HG03066 (cell line): ENCODE data around the gene GPR32.
A peak's percentile ranks its signal among the peaks of the same experiment; 100 is the strongest.
"Not testable (repeated sequence)": the region's sequence is repeated elsewhere in the genome, so short reads cannot be mapped to it uniquely, and the experiment has no call there.

Source experiments
- ATAC-seq: cut with Tn5 transposase; IDR thresholded peaks from one replicate; pipeline ENCODE4 v1.9.1; 2021; ENCODE audit warnings: low read depth; ENCODE audit not compliant: unreplicated experiment

Gene GPR32, protein sequence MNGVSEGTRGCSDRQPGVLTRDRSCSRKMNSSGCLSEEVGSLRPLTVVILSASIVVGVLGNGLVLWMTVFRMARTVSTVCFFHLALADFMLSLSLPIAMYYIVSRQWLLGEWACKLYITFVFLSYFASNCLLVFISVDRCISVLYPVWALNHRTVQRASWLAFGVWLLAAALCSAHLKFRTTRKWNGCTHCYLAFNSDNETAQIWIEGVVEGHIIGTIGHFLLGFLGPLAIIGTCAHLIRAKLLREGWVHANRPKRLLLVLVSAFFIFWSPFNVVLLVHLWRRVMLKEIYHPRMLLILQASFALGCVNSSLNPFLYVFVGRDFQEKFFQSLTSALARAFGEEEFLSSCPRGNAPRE

DNA sequence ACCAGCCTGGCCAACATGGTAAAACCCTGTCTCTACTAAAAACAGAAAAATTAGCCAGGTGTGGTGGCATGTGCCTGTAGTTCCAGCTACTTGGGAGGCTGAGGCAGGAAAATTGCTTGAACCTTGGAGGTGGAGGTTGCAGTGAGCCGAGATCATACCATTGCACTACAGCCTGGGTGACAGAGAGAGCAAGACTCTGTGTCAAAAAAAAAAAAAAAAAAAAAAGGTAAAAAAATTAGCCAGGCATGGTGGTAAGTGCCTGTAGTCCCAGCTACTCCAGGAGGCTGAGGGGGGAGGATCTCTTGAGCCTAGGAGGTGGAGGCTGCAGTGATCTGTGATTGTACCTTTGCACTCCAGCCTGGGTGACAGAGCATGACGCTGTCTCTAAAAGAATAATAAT is at the start of gene GPR32:
GPR32 (plus strand) TSS at position 301 of the 400 bp plus-strand sequence. CDS start 137 bp downstream, outside the sequence.
- ATAC-seq, result not testable (repeated sequence)

DNA sequence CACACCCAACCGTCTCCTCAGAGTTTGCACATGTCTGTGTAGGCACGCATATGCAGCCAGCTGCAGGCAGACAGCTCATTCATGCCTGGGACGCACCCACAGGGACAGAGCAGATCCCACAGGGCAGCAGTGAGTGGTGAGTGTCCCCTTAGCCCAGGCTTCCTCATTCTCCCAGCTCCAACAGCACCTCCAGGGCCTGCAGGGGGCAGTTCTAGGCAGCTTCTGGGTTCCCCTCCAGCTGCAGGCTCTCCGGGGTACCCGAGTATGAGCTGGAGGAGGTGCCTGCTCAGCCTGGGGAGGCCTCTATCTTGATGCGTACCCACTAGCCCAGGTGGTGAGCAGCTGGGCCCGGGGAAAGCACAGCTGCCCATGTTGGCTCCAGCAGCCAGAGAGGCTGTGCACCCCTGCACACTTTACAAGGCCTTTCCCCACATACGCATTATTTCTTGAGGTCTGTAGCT is 49.3 kb upstream of the GPR32 start:
- ATAC-seq, result no peak

DNA sequence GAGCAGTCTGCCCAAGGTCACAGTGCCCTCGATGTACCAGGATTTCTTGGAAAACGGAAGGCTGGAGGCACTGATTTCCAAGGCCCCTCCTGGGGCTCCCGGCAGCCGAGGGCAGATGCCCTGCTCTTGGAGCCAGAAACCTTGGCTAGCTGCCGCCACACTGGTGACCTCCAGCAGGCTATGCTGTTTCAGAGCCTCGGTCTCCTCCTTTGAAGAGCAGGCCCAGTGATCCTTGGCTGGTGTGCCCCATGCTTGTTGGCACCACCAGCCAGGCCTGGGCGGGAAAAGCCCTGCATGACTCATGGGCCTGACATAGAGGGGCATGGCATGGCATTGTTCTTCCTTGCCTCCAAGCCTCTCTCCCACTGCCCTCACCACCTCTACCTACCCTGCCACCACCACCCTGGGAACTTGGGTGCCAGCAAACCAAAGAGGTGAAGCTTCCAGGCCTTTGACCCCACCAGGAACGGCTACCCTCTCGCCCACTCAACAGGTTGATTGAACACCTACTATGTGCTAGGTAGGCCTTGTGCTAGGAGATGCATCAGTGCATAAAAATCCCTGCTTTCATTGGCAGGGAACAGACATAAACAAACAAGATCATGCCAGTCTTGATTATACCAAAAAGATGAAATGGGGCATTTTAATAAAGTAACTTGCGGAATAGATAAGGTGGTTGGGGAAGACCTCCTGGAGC is 48.7 kb upstream of the GPR32 start:
- ATAC-seq, result no peak

DNA sequence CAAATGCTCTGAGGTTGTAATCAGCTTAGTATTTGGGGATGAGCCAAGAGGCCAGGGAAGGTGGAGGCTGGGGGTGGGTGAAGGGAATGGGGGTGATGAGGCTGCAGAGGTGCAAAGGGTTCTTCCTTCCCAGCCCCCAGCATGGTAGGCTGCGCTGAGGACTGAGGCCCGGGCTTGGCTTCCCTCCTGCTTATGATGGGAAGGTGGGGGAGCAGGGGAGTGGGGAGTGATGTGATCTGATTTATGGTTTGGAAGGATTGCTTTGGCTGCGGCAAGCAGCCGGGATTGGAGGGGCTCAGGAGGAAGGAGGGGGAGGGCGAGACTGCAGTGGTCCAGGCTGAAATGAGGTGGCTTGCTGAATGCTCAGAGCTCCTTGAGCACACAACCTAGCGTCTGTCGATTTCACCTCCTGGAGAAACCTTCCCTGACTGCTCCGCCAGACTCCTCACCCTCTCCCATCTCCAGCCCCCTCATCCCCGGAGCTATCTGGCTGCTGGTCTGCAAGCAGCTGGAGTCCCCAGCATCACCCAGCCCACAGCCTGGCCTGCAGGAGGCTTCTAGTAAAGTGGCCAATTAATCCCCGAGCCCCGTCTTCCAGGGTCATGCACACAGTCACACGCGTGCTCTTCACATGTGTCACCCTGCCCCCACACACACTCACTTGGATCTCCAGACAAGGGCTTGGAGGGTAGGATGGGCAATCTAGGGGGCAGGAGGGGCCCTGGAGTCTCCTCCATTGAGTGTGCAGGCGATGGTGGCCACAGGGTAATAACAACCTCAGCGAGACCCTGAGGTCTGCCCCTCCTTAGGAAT is 47.9 kb upstream of the GPR32 start:
- no peak for ATAC-seq

DNA sequence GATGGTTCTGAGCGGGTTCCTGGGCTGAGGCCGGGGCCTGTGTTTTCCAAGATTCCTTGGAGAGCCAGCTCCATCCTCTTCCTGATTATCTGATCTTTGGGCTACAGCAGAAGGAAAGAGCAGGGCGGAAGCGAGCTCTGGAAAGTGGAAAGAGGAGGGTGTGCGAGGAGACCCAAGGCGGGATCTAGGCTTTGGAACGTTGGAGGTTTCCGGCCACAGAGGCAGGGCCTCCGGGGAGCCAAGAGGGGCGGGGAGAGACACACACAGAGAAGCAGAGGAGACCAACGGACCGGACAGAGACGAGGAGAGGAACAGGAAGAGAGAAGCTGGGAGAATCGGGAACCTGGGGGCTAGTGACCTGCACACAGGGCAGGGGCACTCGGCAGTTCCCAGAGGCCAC is 47.2 kb upstream of the GPR32 start, which contains the start of gene CLEC11A:
CLEC11A (plus strand) TSS at position 296 of the 400 bp plus-strand sequence. CDS start 162 bp downstream, outside the sequence.
- no peak for ATAC-seq

DNA sequence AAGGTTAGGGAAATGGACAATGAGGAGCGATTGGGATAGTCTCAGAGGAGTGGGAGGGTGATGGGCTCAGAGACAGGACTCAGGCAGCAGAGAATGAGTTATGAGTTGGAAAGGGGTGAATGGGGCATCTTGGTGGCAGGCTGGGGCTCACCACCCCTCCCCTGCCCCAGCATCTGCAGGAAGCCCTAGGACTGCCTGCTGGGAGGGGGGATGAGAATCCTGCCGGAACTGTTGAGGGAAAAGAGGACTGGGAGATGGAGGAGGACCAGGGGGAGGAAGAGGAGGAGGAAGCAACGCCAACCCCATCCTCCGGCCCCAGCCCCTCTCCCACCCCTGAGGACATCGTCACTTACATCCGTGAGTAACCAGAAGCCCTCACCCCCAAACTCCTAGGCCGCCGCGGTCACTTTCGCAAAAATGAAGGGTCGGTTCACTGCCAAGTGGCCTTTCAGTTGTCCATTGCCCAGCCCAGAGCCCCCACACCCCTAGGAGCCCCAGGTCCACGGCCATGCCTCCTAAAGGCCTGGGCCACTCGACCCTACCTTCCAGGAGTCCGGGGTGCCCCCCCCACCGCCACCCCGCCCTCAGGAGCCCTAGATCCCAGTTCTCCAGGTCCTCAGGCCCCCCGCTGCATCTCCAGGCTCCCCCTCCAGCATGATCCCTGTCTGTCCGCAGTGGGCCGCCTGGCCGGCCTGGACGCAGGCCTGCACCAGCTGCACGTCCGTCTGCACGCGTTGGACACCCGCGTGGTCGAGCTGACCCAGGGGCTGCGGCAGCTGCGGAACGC is 46.3 kb upstream of the GPR32 start:
- no peak for ATAC-seq

DNA sequence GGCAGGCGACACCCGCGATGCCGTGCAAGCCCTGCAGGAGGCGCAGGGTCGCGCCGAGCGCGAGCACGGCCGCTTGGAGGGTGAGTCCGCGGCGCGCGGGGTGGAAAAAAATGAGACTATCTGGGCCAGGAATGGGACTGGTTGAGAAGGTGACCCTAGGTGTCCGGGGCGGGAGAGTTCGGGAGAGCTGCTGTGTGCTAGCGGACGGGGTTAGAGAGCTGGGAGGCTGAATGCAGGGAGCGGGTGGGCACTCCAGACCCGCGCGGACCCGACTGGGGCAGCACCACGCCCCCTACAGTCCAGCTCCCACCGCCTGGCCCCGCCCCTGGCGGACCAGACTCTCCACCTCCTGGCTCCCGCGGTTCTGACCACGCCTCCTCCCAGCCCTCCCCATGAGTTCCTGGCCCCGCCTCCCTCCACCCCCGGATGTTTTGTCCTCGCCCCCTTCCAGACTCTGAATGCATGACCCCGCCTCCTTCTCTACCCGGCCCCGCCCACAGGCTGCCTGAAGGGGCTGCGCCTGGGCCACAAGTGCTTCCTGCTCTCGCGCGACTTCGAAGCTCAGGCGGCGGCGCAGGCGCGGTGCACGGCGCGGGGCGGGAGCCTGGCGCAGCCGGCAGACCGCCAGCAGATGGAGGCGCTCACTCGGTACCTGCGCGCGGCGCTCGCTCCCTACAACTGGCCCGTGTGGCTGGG is 45.6 kb upstream of the GPR32 start:
- ATAC-seq, result peak; percentile 79

DNA sequence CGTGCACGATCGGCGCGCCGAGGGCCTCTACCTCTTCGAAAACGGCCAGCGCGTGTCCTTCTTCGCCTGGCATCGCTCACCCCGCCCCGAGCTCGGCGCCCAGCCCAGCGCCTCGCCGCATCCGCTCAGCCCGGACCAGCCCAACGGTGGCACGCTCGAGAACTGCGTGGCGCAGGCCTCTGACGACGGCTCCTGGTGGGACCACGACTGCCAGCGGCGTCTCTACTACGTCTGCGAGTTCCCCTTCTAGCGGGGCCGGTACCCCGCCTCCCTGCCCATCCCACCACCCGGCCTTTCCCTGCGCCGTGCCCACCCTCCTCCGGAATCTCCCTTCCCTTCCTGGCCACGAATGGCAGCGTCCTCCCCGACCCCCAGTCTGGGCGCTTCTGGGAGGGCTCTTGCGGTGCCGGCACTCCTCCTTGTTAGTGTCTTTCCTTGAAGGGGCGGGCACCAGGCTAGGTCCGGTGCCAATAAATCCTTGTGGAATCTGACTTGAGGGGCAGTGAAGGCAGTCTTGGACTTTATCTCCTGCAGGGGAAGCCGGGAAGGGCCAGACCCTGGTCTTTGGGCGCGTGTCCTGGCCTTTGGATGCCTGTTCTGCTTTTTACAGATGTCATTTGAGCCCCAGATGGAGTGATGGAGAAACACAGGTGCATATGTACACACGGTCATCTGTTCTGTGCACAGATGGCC is 44.9 kb upstream of the GPR32 start:
- ATAC-seq, result peak; percentile 23

DNA sequence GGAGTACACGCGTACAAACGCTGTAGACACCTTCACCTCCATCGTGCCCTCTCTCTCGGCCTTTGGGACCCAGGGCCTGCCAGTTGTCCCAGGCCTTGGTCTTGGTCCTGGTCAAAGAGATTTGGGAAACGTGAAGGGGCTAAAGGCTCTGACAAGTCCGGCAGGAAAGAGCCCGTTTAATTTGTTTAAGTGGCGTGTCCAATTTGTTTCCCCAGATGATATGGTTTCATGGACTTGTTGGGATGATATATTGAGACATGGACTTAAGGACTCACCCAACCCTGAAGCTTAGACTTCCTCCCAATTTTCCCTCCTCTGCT is 44.4 kb upstream of the GPR32 start:
- no peak for ATAC-seq

DNA sequence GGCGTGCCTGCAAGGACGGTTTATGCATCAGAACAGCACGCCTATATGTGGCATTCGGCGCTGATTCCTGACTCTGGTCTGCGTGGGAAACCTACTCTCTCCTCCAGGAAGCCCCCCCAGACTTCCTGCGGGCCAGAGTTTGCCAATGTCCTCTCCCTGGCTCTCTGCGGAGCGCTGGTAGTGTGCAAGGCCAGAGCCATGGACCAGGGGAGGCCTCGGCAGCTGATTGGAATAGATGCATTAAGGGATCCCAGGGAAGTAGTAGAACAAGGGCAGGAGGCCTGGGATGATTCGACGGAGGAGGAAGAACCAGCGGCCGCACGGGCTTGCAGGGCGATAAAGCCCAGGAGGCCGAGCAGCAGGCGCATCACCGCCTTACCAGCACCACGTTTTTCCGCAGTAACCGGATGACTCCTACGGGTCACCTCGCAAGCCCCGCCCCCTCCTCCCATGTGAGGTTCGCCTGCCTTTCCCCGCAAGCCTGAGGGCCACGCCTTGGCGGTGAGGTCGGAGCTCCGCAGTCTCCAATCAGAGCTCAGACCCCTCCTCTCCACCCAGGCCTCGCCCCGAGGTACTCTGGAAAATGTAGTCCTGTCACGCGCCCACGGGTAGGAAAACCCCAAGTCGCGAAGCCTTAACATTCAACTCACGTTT is 42.1 kb upstream of the GPR32 start:
- ATAC-seq, result no peak

DNA sequence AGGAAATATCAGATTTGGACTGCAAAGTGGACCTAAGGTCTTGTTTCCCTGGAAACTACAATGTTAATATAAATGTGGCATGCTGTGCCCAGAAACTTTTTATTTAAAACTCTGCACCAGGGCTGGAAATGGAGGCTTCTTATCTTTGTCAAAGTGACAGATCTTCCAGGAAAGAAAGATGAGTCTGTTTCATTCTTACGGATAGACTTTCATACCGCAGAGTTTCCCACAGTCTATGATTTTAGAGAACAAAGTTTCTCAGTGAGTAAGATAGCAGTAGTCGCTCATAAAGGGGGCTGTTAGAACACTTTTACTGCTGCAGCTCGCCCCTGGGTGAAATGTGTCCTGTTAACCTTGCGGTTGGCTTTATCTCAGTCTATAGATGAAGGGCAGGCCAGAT is 40.4 kb upstream of the GPR32 start:
- no peak for ATAC-seq

DNA sequence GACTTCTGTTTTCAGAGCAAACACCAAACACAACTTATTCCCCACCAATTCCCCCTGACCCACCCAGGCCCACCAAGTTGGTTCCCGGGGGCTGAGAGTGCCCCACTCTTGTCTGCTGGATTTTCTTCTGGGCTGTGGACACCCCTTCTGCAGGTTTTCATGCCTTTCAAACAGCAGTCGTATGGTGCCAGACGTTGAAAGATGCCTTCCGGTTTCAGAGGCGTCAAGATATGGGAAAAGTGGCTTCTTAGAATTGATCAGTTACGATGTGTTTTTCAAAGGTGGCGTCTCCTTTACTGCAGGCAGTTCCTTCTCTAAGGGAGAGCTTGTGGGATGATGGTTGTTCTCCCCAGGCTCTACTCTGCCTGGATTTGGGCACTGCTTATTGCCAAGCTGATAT is 34.4 kb upstream of the GPR32 start:
- no peak for ATAC-seq

DNA sequence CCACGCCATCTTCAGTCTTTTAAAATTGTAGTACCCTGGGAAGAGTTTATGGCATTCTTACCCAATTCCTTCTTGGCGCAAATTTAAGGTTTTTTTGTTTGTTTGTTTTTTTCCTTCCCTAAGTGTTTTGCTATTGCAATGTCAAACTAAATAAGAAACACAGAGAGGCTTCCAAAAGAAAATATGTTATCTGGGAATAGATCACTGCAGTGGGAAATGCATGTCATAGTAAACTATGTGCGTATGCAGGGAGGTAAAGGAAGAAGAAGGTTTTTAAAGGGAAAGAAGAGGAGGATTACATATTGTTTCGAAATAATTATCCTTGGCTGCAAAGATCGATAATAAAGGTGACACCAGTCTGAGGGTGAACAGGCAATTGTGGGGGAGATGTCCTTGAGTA is 33.9 kb upstream of the GPR32 start:
- ATAC-seq, result no peak

DNA sequence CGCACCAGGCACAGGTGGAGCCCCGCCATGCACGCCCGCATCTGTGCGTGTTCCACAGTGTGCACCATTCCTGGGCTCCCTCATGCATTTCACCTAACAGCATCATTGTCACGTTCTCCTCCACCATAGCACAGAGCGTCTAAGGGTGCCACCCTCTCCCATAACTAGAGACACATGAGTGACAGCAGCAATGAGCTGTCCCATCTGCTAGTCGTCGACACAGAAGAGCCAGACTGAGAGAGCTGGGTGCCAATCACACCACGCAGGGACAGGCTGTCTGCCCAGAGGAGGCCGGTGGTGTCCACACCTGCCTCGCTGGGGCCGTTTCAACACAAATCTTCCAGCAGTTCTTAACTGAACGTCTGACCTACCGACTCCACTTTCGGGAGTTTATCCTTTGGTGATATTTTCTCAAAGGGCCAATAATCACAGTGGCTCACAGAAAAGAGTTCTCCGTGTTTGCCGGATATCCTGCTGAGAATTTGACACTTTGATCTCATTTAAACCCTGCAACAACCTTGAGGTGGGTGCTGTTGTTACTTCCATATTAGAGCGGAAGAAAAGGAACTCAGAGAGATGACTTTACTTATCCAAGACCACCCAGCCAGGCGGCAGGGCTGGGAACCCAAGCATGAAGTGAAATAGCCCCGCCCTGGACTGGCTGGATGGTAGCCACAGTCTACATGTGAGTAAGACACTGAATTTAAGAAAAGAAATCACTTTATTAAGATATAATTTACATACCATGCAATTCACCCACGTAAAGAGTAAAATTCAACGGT is 30.9 kb upstream of the GPR32 start:
- ATAC-seq, result no peak

DNA sequence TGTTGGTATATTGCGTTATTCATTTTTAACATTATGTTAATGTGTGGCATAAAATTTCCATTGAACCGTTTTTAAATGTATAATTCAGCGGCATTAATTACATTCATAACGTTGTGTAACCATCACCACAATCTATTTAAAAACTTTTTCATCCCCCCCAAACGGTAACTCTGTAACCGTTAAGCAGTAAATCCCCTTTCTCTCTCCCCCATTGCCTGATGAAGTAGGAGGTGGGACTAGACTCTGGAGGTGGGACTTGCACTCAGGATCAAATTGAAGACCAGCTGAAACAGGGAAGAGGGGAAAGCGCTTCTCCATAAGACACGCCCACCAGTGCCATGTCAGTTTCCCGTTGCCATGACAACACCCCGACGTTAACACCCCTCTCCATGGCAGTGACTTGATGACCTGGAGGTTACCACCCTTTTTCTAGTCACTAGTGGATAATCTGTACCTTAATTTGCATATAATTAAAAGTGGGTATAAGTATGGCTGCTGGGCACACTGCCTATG is 30.3 kb upstream of the GPR32 start:
- no peak for ATAC-seq

DNA sequence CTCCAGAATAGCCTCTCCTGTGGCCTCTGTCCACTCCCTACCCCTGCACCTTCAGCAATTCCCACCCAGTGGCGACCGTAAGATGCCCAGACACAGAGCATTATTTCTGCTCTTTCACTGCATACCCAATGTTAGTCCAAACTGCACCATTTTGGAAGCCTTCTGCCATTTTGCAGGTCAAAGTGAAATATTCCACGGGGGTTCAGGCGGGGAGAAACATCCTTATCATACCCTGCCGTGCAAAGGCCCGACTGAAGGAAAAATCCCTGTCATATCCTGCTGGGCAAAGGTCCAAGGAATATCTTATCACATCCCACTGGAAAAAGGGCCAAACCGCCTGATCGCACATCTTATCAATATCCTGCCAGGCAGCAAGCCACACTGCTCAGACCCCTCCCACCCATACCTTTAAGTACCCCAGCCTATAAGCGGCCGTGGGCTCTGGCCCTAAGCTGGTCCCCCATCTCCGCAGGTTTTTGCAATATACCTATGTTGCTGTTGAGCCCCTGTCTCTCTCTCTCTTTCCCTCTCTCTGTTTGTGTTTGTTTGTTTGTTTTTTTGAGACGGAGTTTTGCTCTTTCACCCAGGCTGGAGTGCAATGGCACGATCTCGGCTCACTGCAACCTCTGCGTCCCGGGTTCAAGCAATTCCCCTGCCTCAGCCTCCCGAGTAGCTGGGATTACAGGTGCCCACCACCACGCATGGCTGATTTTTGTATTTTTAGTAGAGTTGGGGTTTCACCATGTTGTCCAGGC is 28.9 kb upstream of the GPR32 start:
- no peak for ATAC-seq

DNA sequence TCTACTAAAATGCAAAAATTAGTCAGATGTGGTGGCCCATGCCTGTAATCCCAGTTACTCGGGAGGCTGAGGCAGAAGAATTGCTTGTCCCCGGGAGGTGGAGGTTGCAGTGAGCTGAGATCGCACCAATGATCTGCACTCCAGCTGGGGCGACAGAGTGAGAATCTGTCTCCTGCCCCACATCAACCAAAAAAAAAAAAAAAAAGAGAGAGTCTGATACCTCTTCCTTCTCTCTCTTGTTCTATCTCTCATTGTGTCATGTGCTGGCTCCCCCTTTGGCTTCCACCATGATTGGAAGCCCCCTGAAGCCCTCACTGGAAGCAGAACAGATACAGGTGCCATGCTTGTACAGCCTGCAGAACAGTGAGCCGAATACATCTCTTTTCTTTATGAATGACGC is 26.7 kb upstream of the GPR32 start:
- no peak for ATAC-seq
